DOHH2 (cell line): ENCODE results near the gene PNPLA7.

ENCODE experiments used
- EZH2phosphoT487 ChIP-seq: fragments of 200-600 bp; sonication (generic); IDR thresholded peaks from 2 replicates; pipeline ENCODE4 v1.6.1; 2017; ENCODE audit warnings: borderline replicate concordance, mild to moderate bottlenecking, antibody characterized with exemption, low read length, moderate library complexity, mixed read lengths
- TF ChIP-seq, protein P1 (sequence below): fragments of 200-600 bp; sonication (generic); IDR thresholded peaks from one replicate; pipeline ENCODE4 v1.5.1; 2014; ENCODE audit warnings: antibody characterized with exemption, mild to moderate bottlenecking, low read depth, low read length; ENCODE audit not compliant: poor library complexity, severe bottlenecking

DNA sequence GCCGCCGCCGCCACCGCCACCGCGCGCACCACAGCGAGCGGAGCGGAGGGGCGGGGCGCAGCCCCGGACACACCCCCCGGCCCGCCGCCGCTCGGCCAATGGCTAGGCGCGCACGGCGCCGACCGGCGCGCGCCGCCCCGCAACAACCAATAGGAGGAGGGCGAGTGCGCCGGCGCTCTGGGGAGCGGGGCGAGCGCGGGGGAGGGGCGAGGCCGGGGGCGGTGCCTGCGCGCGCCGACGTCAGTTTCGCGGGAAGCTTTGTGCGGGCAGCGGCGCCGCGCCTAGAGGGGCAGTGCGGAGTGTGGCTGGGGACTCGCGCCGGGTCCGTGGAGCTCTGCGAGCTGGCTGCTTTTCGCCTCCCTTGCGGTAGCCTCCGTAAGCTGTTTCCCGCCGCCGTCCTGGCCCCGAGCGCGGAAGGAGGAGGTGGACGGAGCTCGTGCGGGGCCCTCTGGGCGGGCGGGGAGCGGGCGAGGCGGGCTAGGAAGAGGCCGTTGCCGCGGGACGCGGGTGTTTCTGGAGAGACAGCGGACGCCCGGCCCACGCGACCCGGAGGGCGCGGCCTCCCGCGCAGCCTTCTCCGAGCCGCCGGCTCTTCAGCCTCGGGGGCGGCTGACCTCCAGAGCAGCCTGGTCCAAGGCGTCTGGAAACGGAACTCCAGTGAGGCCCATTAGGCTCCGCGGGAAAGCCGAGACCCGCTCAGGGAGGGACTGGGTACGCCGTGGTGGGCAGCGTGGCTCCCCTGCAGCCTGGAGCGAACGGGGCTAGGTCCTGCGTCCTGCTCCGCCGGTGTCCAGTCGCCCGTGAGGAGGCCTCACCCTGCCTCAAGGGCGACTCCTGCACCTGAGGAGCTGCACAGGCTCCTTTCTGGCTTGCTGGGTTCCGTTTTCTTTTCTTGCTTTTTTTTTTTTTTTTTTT lies 40.5 kb upstream of the PNPLA7 start, which contains the start of gene ZMYND19:
- TF ChIP-seq, protein P1, sequence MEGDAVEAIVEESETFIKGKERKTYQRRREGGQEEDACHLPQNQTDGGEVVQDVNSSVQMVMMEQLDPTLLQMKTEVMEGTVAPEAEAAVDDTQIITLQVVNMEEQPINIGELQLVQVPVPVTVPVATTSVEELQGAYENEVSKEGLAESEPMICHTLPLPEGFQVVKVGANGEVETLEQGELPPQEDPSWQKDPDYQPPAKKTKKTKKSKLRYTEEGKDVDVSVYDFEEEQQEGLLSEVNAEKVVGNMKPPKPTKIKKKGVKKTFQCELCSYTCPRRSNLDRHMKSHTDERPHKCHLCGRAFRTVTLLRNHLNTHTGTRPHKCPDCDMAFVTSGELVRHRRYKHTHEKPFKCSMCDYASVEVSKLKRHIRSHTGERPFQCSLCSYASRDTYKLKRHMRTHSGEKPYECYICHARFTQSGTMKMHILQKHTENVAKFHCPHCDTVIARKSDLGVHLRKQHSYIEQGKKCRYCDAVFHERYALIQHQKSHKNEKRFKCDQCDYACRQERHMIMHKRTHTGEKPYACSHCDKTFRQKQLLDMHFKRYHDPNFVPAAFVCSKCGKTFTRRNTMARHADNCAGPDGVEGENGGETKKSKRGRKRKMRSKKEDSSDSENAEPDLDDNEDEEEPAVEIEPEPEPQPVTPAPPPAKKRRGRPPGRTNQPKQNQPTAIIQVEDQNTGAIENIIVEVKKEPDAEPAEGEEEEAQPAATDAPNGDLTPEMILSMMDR: no peak
- TF ChIP-seq EZH2phosphoT487: no peak
